Dermis blood vessel endothelial cell (primary cell): ENCODE results near the gene KCNA10. TPM values are rescaled to one million over a fixed set of nuclear protein-coding genes. Genes with fewer than 3 reads are reported as not detected.

Source experiments
- DNase-seq: peaks from one replicate; pipeline ENCODE4 v3.0.0; 2010
- total RNA-seq: library from RNA; depleted of rRNA; stranded (reverse); fragments of >200 nt; gene quantifications from 2 replicates; pipeline ENCODE4 v1.2.3, GENCODE V29; 2014

The KCNA10 gene
- total RNA-seq, 1 donor from 2014 or later, result not detected

GRCh38 chr1:110477041-110477440, 41.9 kb downstream of the KCNA10 start:
- peak; percentile 52 for DNase-seq

GRCh38 chr1:110476028-110476765, 42.8 kb downstream of the KCNA10 start:
- peak; percentile 45 for DNase-seq

- no peak for DNase-seq
Measured at GRCh38 chr1:110475362-110476027, 43.5 kb downstream of the KCNA10 start.

- no peak for DNase-seq
Measured at GRCh38 chr1:110474444-110474843, 44.5 kb downstream of the KCNA10 start.

- DNase-seq, result no peak
Measured at GRCh38 chr1:110472546-110472945, 46.4 kb downstream of the KCNA10 start.

GRCh38 chr1:110471131-110471530, 47.8 kb downstream of the KCNA10 start:
- peak; percentile 13 for DNase-seq

Other genes starting within 250 kb of the KCNA10 start
- 43.1 and 43.3 TPM in 2 replicates for gene RBM15, start 179.8 kb downstream of the KCNA10 start, total RNA-seq
- gene SLC16A4, start 128.1 kb downstream of the KCNA10 start, total RNA-seq, result 1.4 and 1.7 TPM in 2 replicates
- 24.6 and 61.4 TPM in 2 replicates for gene LAMTOR5, start 111.5 kb downstream of the KCNA10 start, total RNA-seq
- 0.09 TPM in 1 of 2 replicates, not detected in the other for gene PROK1, start 68.0 kb downstream of the KCNA10 start, total RNA-seq
- not detected in 2 replicates for gene KCNA2, start 87.2 kb upstream of the KCNA10 start, total RNA-seq
- gene KCNA3, start 155.8 kb upstream of the KCNA10 start, total RNA-seq, result not detected in 2 replicates